ENCODE data around the gene ZNF462. TPM values are rescaled to one million over a fixed set of nuclear protein-coding genes. Genes with fewer than 3 reads are reported as not detected.

ZNF462 gene
- polyA plus RNA-seq, 3 donors = not detected

GRCh38 chr9:106994463-106994862 is 131.5 kb downstream of the ZNF462 start:
- no CpG with 5 or more reads among the region's 4 CpGs for WGBS (ENCODE audit: insufficient coverage)
- Histone ChIP-seq H3K4me3 (replicated peaks in 1 of 3; ENCODE audit: low read depth in 2 of 3, low read length in 3 of 3) (no peak overlapping the region), H3K27ac (ENCODE audit: low read depth in 1 of 2, low read length in 2 of 2) (no peak overlapping the region), H4K20me1 (ENCODE audit: insufficient read depth, low read length) (no peaks in the 10 kb centered on the region), H3K27me3 (ENCODE audit: control insufficient read depth in 2 of 2, insufficient read depth in 2 of 2, low read length in 2 of 2) (no peaks in the 10 kb centered on the region), H3K36me3 (replicated peaks in 1 of 2; ENCODE audit: control insufficient read depth in 1 of 2, insufficient read depth in 2 of 2, low read length in 2 of 2) (no peaks in the 10 kb centered on the region), H2AFZ (ENCODE audit: insufficient read depth, low read depth, low read length, poor library complexity, severe bottlenecking) (no peak overlapping the region), H3K4me1 (ENCODE audit: control insufficient read depth in 1 of 2, insufficient read depth in 2 of 2, low read length in 2 of 2) (no peaks in the 10 kb centered on the region), H3K79me2 (ENCODE audit: insufficient read depth, low read length) (no peaks in the 10 kb centered on the region), H3K4me2 (replicated peaks; ENCODE audit: extremely low read depth, low read length, poor library complexity, severe bottlenecking) (no peak overlapping the region), H3K9me3 (replicated peaks in 1 of 2; ENCODE audit: control insufficient read depth in 1 of 2, insufficient read depth in 1 of 2, low read length in 2 of 2) (no peaks in the 10 kb centered on the region), H3K9ac (ENCODE audit: insufficient read depth, low read length, poor library complexity, severe bottlenecking) (no peak overlapping the region)
- no peaks in the 10 kb centered on the region for H3K27me3 Mint-ChIP-seq (ENCODE audit: low read depth in 3 of 3)
- intact Hi-C loops (cut with micrococcal nuclease) = no loop called here
- no peaks in the 10 kb centered on the region for H3K4me1 Mint-ChIP-seq
- no peak overlapping the region for H3K27ac Mint-ChIP-seq
- no peak for DNase-seq
- no peak for TF ChIP-seq CTCF (IDR thresholded peaks at IDR 0.05)
- H3K36me3 Mint-ChIP-seq = no peaks in the 10 kb centered on the region
- H3K9me3 Mint-ChIP-seq = peaks cover 0 to 6% (median 0%) of the 10 kb centered on the region in 7 donors
- no peak overlapping the region for H3K4me3 Mint-ChIP-seq

- DNase-seq = no peak
Measured at GRCh38 chr9:107000218-107000617, 137.3 kb downstream of the ZNF462 start.

More at GRCh38 chr9:107000218-107000617, 137.3 kb downstream of the ZNF462 start:
- Histone ChIP-seq H3K4me2 (replicated peaks; ENCODE audit: extremely low read depth, low read length, poor library complexity, severe bottlenecking) (no peak overlapping the region), H3K79me2 (ENCODE audit: insufficient read depth, low read length) (no peaks in the 10 kb centered on the region), H3K4me3 (replicated peaks in 1 of 3; ENCODE audit: low read depth in 2 of 3, low read length in 3 of 3) (no peak overlapping the region), H3K27me3 (ENCODE audit: control insufficient read depth in 2 of 2, insufficient read depth in 2 of 2, low read length in 2 of 2) (no peaks in the 10 kb centered on the region), H3K4me1 (ENCODE audit: control insufficient read depth in 1 of 2, insufficient read depth in 2 of 2, low read length in 2 of 2) (no peaks in the 10 kb centered on the region), H3K27ac (ENCODE audit: low read depth in 1 of 2, low read length in 2 of 2) (no peak overlapping the region), H3K9me3 (replicated peaks in 1 of 2; ENCODE audit: control insufficient read depth in 1 of 2, insufficient read depth in 1 of 2, low read length in 2 of 2) (no peaks in the 10 kb centered on the region), H2AFZ (ENCODE audit: insufficient read depth, low read depth, low read length, poor library complexity, severe bottlenecking) (no peak overlapping the region), H4K20me1 (ENCODE audit: insufficient read depth, low read length) (no peaks in the 10 kb centered on the region), H3K36me3 (replicated peaks in 1 of 2; ENCODE audit: control insufficient read depth in 1 of 2, insufficient read depth in 2 of 2, low read length in 2 of 2) (no peaks in the 10 kb centered on the region), H3K9ac (ENCODE audit: insufficient read depth, low read length, poor library complexity, severe bottlenecking) (no peak overlapping the region)
- no peaks in the 10 kb centered on the region for H3K27me3 Mint-ChIP-seq (ENCODE audit: low read depth in 3 of 3)
- no peak overlapping the region for H3K4me3 Mint-ChIP-seq
- H3K36me3 Mint-ChIP-seq = no peaks in the 10 kb centered on the region
- no peaks in the 10 kb centered on the region for H3K4me1 Mint-ChIP-seq
- peaks cover 0 to 3% (median 0%) of the 10 kb centered on the region in 7 donors for H3K9me3 Mint-ChIP-seq
- TF ChIP-seq CTCF (IDR thresholded peaks at IDR 0.05) = no peak
- H3K27ac Mint-ChIP-seq = no peak overlapping the region
- 100% methylated on average over 2 of the region's 3 CpGs for WGBS (ENCODE audit: insufficient coverage)
- intact Hi-C loops (cut with micrococcal nuclease) = no loop called here
